Right ventricle myocardium inferior (tissue), 1 donor: ENCODE results near the gene TXNDC9. TPM values are rescaled to one million over a fixed set of nuclear protein-coding genes. Genes with fewer than 3 reads are reported as not detected.
A peak's percentile ranks its signal among the peaks of the same experiment; 100 is the strongest.
"Not testable (repeated sequence)": the region's sequence is repeated elsewhere in the genome, so short reads cannot be mapped to it uniquely, and the experiment has no call there.

Experiments used
- ATAC-seq: fragments of 200-7000 bp; cut with Tn5 transposase; one replicate; pipeline ENCODE4 v1.9.1; 2020; ENCODE audit warnings: mild to moderate bottlenecking, moderate library complexity
- DNase-seq: peaks from one replicate; pipeline ENCODE4 v3.0.0; 2021; ENCODE audit errors: missing footprints
- intact Hi-C: fragments of 100-400 bp; cut with DNase I; formaldehyde crosslinking; loops from one replicate; pipeline ENCODE4 v1.11.0; 2022
- long read RNA-seq: library from polyadenylated mRNA; unstranded; transcript quantifications from one replicate; pipeline ENCODE4 v2.0.0, GENCODE V29; 2021
- total RNA-seq: library from RNA; stranded (reverse); fragmentation: NEBNext Ultra II Directional; extraction: Animal tissue kit (Norgen Biotek cat#: 25700); gene quantifications from one replicate; pipeline ENCODE4 v1.2.1, GENCODE V29; 2021
- donor health status: DM: no; HTN: yes; CAD: no; lungs with severe emphysema.

TXNDC9 gene, protein sequence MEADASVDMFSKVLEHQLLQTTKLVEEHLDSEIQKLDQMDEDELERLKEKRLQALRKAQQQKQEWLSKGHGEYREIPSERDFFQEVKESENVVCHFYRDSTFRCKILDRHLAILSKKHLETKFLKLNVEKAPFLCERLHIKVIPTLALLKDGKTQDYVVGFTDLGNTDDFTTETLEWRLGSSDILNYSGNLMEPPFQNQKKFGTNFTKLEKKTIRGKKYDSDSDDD
- 19.8 TPM for total RNA-seq
- long read RNA-seq, transcript TXNDC9-201 (5 exons, 1,637 nt): major isoform, 10 of 10 reads
- long read RNA-seq, partial matches to known transcripts: 0 of 10 reads
- long read RNA-seq, other reads (novel, unspliced or antisense): 0 of 10 reads

DNA sequence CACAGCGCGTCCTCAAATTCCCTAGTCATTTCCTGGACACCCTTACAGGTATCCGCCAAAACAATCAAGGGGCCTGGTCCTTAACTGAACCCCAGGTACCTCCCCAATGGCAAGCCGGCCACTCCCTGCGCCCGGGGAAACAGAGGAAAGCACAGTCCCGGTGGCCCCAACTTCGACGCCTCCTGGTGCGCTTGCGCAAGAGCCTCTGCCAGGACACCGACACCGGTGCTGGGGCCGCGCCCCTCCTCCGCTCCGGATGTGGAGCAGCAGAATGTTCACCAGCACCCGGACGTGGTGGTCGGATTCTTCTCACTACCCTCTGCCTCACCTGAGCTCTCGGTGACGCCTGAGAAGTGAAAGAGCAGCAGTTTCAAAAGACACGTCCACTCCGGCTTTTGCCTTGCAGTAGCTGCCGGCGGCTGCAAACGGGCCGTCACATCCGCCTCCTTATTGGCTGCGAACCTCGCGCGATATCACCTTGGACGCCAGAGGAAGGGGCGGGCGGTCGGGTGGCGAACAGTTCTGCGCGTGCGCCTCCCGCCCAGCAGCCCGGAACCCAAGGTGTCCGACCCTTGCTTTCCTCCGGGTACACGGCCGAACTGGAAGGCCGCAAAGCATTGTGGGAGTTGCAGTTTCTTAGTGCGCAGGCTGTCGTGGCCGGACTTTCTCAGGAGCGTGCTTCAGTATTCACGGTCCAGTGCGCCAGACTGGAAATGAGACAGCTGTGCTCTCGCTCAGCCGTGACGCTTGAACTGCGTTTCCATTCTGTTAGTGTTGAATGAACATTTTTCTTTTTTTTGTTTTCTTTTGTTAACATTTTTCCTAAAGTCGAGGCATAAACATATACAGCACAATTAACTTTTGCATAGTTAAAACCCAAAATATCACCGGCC is at the start of gene TXNDC9:
Gene TXNDC9 (minus strand): TSS at position 423 of the 893 bp plus-strand sequence. CDS start 3,123 bp downstream, outside the sequence.
- DNase-seq (peak; percentile 99), ATAC-seq (peak; percentile 94)
- intact Hi-C loops: loop anchor here (1.0 to 5.0 kb wide), 3 partner anchors 66 to 155 kb away; partner anchors contain the start of genes MITD1 and MRPL30

DNA sequence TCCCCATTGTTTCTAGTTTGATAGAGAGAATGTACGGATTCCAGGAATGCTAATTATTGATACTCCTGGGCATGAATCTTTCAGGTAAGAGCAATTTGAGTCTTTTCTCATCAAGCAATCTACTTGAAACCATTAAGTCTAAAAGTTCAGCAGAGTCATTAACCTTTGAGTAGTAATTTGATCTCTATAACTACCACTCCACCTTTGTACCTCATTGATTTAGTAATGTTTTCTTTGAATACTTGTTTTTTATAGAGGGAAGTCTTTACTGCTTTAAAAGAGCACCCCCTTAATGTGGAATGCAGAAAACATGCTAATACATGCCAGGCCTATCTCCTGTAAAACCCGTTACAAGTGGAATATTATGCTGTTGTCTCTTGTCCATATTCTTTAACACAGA is 46.0 kb upstream of the TXNDC9 start:
- no peak for DNase-seq
- no peak for ATAC-seq
- intact Hi-C loops: no loop called here

DNA sequence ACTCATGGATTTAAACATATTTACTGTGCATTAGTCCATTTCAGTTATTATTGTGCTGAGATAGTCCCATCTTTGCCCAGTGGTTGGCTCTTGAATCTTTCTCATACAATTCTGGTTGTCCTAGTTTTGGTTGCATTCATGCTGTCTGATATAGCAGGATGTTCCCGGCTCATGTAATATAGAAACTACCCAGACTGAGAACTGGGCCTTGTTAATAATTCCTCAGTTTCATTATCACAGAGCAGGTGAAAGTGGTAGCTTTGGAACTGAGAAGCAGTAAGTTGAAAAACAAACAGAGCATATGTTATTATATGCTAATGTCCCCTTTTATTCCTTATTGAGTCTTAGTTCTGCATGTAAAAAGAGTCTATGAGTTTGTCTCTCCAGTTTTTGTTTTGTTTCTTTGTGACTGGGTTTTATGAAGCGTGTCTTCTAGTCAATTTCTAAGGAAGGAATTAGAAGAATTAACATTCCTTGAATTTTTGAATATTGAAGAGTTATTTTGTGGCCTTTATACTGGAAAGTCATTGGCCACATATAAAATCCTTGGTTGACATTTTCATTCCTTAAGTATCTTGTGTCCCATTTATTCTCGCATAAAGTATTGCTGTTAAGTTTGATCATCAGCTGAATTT is 44.4 kb upstream of the TXNDC9 start:
- DNase-seq: no peak
- intact Hi-C loops: no loop called here
- ATAC-seq: no peak

DNA sequence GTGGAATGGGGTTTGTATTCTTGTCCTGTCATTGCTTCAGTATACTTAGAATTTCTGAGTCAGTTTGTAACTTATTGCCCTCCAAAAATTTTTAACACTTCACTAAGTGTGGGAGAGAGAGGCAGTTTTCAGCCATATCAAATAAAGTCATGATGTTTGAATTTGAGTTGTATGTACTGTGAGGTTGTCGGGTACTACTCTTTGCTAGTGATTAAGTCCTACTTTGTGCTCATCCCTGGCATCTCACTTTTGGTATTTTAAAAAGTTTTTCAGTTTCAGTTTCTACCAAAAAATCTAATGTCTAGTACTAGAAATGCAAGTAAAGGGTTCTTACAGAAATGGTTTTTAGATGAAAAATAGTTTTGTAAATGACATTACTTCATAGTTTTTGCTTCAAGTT is 41.7 kb upstream of the TXNDC9 start:
- no peak for ATAC-seq
- intact Hi-C loops: no loop called here
- DNase-seq: no peak

DNA sequence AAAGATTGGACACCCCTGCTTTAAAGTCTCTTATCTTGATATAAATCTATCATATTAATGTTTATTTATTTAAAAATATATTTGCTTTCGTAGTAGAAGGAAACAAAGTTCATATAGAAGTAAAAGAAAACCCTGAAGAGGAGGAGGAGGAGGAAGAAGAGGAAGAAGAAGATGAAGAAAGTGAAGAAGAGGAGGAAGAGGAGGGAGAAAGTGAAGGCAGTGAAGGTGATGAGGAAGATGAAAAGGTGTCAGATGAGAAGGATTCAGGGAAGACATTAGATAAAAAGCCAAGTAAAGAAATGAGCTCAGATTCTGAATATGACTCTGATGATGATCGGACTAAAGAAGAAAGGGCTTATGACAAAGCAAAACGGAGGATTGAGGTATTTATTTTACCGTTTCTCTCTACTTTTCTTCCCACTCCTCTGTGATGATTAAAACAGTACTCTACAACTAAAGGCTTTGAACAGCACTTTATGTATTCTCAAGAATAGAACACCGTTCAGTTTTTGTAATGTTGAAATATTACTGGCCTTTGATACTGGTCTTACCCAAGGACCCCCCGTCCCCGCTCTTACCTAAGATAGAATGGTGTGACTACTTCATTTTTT is 40.2 kb upstream of the TXNDC9 start:
- ATAC-seq: no peak
- intact Hi-C loops: no loop called here

DNA sequence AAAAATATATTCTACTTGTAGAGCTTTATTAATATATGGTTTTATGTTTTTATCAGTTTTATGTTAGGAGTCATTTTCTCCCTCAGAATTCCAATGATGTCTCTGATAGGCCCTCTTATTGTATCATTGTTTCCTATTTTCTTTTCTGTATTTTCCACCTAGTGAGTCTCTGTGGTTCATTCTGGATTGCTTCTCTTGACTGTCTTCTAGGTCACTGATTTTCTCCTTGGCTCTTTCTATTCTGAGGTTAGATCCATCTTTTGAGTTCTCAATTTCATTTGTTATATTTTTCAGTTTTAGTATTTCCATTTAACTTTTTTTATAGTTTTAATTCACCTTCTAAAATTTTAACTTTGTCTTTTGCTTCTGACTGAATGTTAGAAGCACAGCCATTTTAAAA is 38.6 kb upstream of the TXNDC9 start:
- no peak for ATAC-seq
- DNase-seq: no peak
- intact Hi-C loops: no loop called here

More for the DNA sequence above, 40.2 kb upstream of the TXNDC9 start:
- no peak for DNase-seq

DNA sequence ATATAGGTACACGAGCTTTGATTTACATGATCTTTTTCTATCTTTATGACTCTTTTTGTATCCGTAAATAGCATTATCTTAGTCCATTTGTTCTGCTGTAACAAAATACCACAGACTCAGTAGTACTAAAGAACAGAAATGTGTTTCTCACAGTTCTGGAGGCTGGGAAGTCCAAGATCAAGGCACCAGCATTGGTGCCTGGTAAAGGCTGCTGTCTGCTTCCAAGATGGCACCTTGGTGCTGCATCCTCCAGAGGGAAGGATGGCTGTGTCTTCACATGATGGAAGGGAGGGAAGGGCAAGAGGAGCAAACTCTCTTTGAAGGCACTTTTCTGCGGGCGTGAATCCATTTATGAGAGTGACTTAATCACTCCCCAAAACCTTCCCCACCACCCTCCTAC is 37.0 kb upstream of the TXNDC9 start:
- ATAC-seq (no peak), DNase-seq (no peak)
- intact Hi-C loops: no loop called here

DNA sequence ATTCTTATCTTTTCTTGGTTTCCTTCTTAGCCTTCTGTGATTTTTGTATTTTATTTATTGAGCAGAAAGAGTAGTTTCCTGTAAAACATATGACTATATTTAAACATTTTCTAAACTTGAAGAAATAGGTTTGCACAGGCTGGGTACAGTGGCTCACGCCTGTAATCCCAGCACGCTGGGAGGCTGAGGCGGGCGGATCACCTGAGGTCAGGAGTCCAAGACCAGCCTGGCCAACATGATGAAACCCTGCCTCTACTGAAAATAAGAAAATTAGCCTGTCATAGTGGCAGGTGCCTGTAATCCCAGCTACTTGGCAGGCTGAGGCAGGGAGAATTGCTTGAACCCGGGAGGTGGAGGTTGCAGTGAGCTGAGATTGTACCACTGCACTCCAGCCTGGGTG is 32.7 kb upstream of the TXNDC9 start:
- DNase-seq, ATAC-seq, intact Hi-C loops: not testable (repeated sequence)

DNA sequence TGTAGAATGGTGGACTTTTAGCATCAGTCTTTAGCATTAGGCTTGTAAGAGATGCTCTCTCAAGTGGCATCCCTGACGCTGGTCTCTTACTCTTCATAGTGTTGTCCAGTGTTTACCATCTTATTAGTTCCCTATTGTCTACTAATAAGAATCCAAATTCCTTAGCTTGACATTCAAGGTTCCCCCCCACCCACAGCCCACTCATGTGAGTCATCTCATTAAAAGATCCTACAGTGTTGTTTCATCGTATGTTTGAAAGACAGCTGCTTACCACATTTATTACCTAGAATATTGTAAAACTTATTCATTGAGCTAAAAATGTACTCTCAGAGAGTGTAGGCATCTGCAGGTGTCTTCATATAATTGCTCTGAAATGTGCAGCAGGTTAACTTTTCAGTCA is 29.5 kb upstream of the TXNDC9 start:
- intact Hi-C loops: no loop called here
- ATAC-seq (no peak), DNase-seq (no peak)

DNA sequence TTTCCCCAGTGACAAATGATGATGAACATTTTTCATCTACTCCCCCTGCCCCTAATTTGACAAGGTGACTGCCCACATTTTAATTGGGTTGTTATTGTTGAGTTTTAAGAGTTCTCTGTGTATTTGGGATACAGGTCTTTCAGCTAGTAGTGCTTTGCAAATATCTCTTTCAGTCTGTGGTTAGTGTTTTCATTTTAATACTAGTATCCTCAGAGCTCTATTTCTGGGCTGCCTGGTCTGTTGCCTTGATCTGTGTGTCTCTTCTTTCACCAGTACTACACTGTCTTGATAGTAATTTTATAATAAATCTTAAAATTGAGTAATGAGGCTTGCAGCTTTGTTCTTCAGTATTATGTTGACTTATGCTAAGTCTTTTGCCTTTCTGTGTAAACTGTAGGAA is 20.7 kb upstream of the TXNDC9 start:
- no peak for DNase-seq
- intact Hi-C loops: no loop called here

DNA sequence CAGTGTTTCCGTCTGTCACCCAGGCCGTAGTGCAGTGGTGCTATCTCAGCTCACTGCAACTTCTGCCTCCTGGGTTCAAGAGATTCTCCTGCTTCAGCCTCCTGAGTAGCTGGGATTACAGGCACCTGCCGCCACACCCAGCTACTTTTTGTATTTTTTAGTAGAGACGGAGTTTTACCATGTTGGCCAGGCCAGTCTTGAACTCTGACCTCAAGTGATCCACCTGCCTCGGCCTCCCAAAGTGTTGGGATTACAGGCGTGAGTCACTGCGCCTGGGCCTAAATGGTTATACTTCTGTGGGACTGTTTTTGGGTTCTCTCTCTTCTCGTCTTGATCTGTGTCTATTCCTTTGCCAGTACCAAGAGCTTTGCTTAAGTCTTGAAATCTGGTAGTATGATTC is 18.7 kb upstream of the TXNDC9 start:
- DNase-seq, ATAC-seq, intact Hi-C loops: not testable (repeated sequence)

More for the DNA sequence above, 20.7 kb upstream of the TXNDC9 start:
- ATAC-seq: no peak

DNA sequence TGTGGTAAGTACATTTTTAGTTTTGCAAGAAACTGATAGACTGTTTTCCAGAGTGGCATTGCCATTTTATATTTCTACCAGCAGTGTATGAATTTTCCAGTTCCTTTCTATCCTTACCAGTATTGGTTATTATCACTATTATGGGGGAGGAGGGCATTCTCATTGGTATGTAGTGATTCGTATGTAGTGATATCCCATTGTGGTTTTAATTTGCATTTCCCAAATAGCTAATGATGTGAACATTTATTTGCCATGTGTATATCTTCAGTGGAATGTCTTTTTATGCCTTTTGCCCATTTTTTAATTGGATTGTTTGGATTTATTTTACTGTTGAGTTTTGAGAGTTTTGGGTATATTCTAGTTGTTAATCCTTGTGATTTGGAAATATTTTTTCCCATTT is 17.9 kb upstream of the TXNDC9 start:
- ATAC-seq (no peak), DNase-seq (no peak)
- intact Hi-C loops: no loop called here

DNA sequence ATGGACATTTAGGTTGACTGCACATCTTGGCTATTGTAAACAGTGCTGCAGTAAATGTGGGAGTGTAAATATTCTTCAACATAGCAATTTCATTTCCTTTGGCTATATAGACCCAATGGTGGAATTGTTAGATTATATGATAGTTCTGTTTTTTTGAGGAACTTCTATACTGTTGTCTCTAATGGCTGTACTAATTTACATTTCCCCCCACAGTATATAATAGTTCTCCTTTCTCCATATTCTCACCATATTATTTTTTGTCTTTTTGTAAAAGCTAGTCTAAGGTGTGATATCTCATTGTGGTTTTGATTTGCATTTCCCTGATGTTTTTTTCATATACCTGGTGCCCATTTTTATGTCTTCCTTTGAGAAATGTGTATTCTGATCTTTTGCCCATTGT is 14.1 kb upstream of the TXNDC9 start:
- no peak for ATAC-seq

DNA sequence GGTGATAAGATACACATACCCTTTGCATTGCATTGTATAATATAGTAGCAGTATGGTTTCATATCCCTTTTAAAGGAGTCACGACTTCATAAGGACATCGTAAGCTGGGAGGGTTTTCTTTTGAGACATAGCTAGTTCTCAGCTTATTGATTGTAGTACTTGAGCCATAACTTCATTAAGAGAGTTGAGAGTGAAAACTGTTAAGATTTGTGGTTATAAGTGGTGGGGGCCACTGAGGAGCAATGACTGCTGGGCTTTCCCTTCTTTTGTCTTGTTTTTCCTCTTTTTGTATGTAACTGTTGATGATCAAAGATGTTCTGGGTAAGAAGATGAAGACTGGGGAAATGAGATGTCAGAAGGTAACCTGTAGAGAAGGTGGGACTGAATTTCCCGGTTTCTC is 12.0 kb upstream of the TXNDC9 start:
- ATAC-seq: no peak
- DNase-seq: no peak
- intact Hi-C loops: no loop called here

More for the DNA sequence above, 14.1 kb upstream of the TXNDC9 start:
- intact Hi-C loops: no loop called here
- no peak for DNase-seq

DNA sequence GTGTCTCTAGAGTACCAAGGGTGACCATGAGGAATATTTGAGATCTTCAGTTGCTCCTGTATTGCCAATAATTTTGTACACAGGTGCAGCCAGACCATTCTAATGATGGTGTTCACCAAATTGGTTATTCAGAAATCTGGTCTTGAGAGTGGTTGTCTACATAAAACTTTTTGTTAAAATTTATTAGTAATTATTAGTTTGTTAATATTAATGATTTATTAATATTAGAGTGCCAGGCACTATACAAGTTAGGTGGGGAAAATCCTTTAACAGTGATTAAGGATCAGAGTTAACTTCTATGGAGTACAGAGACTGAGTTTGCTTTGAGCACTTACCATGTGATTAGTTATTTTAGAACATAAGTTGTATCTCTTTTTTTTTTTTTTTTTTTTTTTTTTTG is 10.1 kb upstream of the TXNDC9 start:
- DNase-seq (no peak), ATAC-seq (no peak)
- intact Hi-C loops: no loop called here

DNA sequence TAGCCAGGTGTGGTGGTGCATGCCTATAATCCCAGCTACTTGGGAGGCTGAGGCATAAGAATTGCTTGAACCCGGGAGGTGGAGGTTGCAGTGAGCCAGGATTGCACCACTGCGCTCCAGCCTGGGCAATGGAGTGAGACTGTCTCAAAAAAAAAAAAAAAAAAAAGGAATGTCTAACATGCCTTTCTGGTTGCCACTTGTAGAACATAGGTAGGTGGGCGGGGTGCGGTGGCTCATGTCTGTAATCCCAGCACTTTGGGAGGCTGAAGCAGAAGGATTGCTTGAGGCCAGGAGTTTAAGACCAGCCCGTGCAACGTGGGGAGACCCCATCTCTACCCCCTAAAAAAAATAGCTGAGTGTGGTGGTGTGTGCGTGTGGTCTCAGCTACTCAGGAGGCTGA is 9.3 kb upstream of the TXNDC9 start:
- DNase-seq, intact Hi-C loops, ATAC-seq: not testable (repeated sequence)

DNA sequence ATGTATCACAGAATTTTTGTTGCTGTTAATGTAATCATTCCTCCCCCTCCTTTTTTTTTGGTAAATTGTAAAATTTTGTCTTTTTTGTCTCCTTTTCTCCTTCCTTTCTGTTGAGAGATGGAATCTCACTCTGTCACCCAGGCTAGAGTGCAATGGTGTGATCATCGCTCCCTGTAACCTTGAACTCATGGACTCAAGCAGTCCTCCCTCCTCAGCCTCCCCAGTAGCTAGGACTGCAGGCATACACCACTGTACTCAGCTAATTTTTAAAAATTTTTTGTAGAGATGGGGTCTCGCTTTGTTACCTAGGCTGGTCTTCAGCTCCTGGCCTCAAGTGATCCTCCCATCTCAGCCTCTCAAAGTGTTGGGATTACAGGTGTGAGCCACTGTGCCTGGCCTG is 6.4 kb upstream of the TXNDC9 start:
- ATAC-seq: no peak
- intact Hi-C loops: no loop called here

DNA sequence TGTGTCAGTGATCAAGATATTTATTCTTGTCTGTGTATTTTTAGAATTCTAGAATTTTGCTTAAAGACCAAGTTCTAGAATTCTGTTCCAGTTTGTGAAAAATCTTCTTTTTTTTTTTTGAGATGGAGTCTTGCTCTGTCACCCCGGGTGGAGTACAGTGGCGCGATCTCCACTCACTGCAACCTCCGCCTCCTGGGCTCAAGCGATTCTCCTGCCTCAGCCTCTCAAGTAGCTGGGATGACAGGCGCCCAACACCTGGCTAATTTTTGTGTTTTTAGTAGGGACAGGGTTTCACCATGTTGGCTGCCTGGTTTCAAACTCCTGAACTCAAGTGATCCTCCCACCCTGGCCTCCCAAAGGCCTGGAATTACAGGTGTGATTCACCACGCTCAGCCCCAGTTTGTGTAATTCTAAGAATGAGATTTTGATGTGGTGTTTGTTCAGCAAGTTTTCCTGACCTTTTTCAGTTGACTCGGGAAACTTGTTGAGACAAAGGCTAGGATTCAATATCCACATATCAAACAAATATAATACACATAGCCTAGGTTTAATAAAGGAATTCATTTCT is 4.6 kb upstream of the TXNDC9 start:
- intact Hi-C loops: no loop called here
- ATAC-seq (no peak), DNase-seq (no peak)

More for the DNA sequence above, 6.4 kb upstream of the TXNDC9 start:
- DNase-seq: no peak
